Keratinocyte (primary cell): ENCODE data around the gene SH2D3C. TPM values are rescaled to one million over a fixed set of nuclear protein-coding genes. Genes with fewer than 3 reads are reported as not detected.

Experiments
- DNase-seq: peaks from one replicate; pipeline ENCODE4 v3.0.0-alpha.2; 2011; ENCODE audit warnings: low read depth, missing footprints, low spot score
- FAIRE-seq: peaks from 2 replicates; lab custom pipeline; 2011; peaks lifted over from hg19 to GRCh38; lab: Jason Lieb, UNC
- H2AFZ ChIP-seq: 2 replicates; pipeline ENCODE4 v1.6.0; 2012; ENCODE audit warnings: low read length, control low read depth, inconsistent platforms; ENCODE audit not compliant: control insufficient read depth
- H3K27ac ChIP-seq: 2 replicates; pipeline ENCODE4 v1.5.1; 2011; ENCODE audit warnings: low read length; ENCODE audit not compliant: control insufficient read depth, insufficient read depth
- H3K27me3 ChIP-seq: 3 replicates; pipeline ENCODE4 v1.6.0; 2011; ENCODE audit warnings: low read length; ENCODE audit not compliant: control insufficient read depth, insufficient read depth; ENCODE audit errors: extremely low read depth
- H3K36me3 ChIP-seq, 2 experiments: 2 replicates in 1 of 2; 3 replicates in 1 of 2; pipeline ENCODE4 v1.5.1; 2011; ENCODE audit warnings: low read length in 2 of 2, mild to moderate bottlenecking in 1 of 2; ENCODE audit not compliant: control insufficient read depth in 2 of 2, insufficient read depth in 2 of 2; ENCODE audit errors: extremely low read depth in 1 of 2
- H3K4me1 ChIP-seq: 3 replicates; pipeline ENCODE4 v1.5.1; 2011; ENCODE audit warnings: low read length; ENCODE audit not compliant: control insufficient read depth, insufficient read depth; ENCODE audit errors: extremely low read depth
- H3K4me2 ChIP-seq: 3 replicates; pipeline ENCODE4 v1.6.0; 2011; ENCODE audit warnings: low read depth, low read length; ENCODE audit not compliant: control insufficient read depth, insufficient read depth; ENCODE audit errors: extremely low read depth
- H3K4me3 ChIP-seq, 3 experiments: fragments of 200-600 bp in 1 of 3; sonication (generic) in 1 of 3; 2 replicates in 2 of 3; 3 replicates in 1 of 3; pipeline ENCODE4 v1.5.1; 2011 to 2016; ENCODE audit warnings: low read length in 3 of 3, mild to moderate bottlenecking in 3 of 3, control low read depth in 2 of 3, inconsistent platforms in 1 of 3, low read depth in 1 of 3, mixed read lengths in 1 of 3, mixed run types in 1 of 3, moderate library complexity in 1 of 3; ENCODE audit not compliant: control insufficient read depth in 2 of 3, insufficient read depth in 2 of 3; ENCODE audit errors: extremely low read depth in 1 of 3
- H3K79me2 ChIP-seq: 2 replicates; pipeline ENCODE4 v1.6.0; 2012; ENCODE audit warnings: low read length; ENCODE audit not compliant: control insufficient read depth, insufficient read depth
- H3K9ac ChIP-seq: 3 replicates; pipeline ENCODE4 v1.6.0; 2011; ENCODE audit warnings: low read length; ENCODE audit not compliant: control insufficient read depth, insufficient read depth; ENCODE audit errors: extremely low read depth
- H3K9me1 ChIP-seq: 3 replicates; pipeline ENCODE4 v1.6.0; 2011; ENCODE audit warnings: low read length; ENCODE audit not compliant: control insufficient read depth, insufficient read depth; ENCODE audit errors: extremely low read depth
- H3K9me3 ChIP-seq: 2 replicates; pipeline ENCODE4 v1.5.1; 2012; ENCODE audit warnings: low read depth, low read length; ENCODE audit not compliant: control insufficient read depth
- H4K20me1 ChIP-seq: 3 replicates; pipeline ENCODE4 v1.6.0; 2011; ENCODE audit warnings: low read length; ENCODE audit not compliant: control insufficient read depth, insufficient read depth; ENCODE audit errors: extremely low read depth
- CTCF ChIP-seq, 3 experiments: IDR thresholded peaks in 1 of 3; conservative IDR thresholded peaks in 1 of 3; optimal IDR thresholded peaks in 1 of 3; 2 replicates in 2 of 3; 3 replicates in 1 of 3; pipeline versions ENCODE3 to v1.5.1; 2011; ENCODE audit warnings: low read length in 3 of 3, mild to moderate bottlenecking in 3 of 3, moderate library complexity in 2 of 3, control low read depth in 1 of 3, inconsistent platforms in 1 of 3; ENCODE audit not compliant: insufficient read depth in 2 of 3; ENCODE audit errors: extremely low read depth in 1 of 3
- EZH2 ChIP-seq: IDR thresholded peaks from one replicate; pipeline ENCODE4 v1.6.1; 2012; ENCODE audit warnings: inconsistent platforms, mild to moderate bottlenecking, low read length, moderate library complexity
- dilution Hi-C: fragments of 300-500 bp; cut with MboI; formaldehyde crosslinking; loops from one replicate; pipeline ENCODE4 v1.7.0; 2020; ENCODE audit warnings: low sequenced_read_pairs; ENCODE audit not compliant: extremely low pct_ligation_motif_present
- polyA plus RNA-seq, 5 experiments: library from polyadenylated mRNA; depleted of rRNA in 3 of 5; stranded (reverse) in 3 of 5; stranded (forward) in 1 of 5; unstranded in 1 of 5; fragments of >200 nt; gene quantifications; 1 replicate in 1 of 5; 2 replicates in 3 of 5; 3 replicates in 1 of 5; pipeline versions ENCODE4 v1.2.1 to v1.2.3, GENCODE V29; 2011 to 2012; ENCODE audit warnings: missing spikeins in 2 of 5, low read depth in 1 of 5, low replicate concordance in 1 of 5

SH2D3C gene
- polyA plus RNA-seq, 1 donor (not counting 4 experiments of a cell fraction or from before 2014, with no cell fraction given), result 0.12 TPM

GRCh38 chr9:127771570-127772189 is 6.8 kb downstream of the SH2D3C start:
- DNase-seq, result no peak
- Histone ChIP-seq H3K79me2 (no peaks in the 10 kb centered on the region), H3K9me3 (no peaks in the 10 kb centered on the region), H3K4me2 (peak overlapping the region; percentile 57), H3K27ac (no peak overlapping the region), H3K27me3 (no peaks in the 10 kb centered on the region), H3K9me1 (no peaks in the 10 kb centered on the region), H4K20me1 (no peaks in the 10 kb centered on the region), H3K36me3 (no peaks in the 10 kb centered on the region), H2AFZ (peak overlapping the region; percentile 14), H3K4me3 (peak overlapping the region in 1 of 3 experiments; percentile 64), H3K9ac (no peak overlapping the region), H3K4me1 (peaks cover 10% of the 10 kb centered on the region)
- dilution Hi-C loops, result no loop called here
- FAIRE-seq, result no peak
- no peak for TF ChIP-seq EZH2
- TF ChIP-seq CTCF (optimal IDR thresholded peaks at IDR 0.05 in 1 of 3, IDR thresholded peaks at IDR 0.05 in 1 of 3, conservative IDR thresholded peaks at IDR 0.05 in 1 of 3; ENCODE audit: extremely low read depth in 1 of 3, insufficient read depth in 2 of 3, low read length in 3 of 3), result no peak

GRCh38 chr9:127770905-127771569 is 7.4 kb downstream of the SH2D3C start:
- Histone ChIP-seq H3K4me2 (peak overlapping the region; percentile 87), H3K79me2 (no peaks in the 10 kb centered on the region), H3K9ac (peak overlapping the region; percentile 46), H4K20me1 (no peaks in the 10 kb centered on the region), H3K27me3 (no peaks in the 10 kb centered on the region), H3K9me3 (no peaks in the 10 kb centered on the region), H3K9me1 (no peaks in the 10 kb centered on the region), H3K36me3 (no peaks in the 10 kb centered on the region), H3K4me1 (peaks cover 10% of the 10 kb centered on the region), H2AFZ (peak overlapping the region; percentile 75), H3K4me3 (peak overlapping the region; percentile 48 to 73 (median 64)), H3K27ac (peak overlapping the region; percentile 34)
- FAIRE-seq (peak; percentile 41), DNase-seq (peak; percentile 85)
- dilution Hi-C loops, result no loop called here
- TF ChIP-seq CTCF (optimal IDR thresholded peaks at IDR 0.05 in 1 of 3, IDR thresholded peaks at IDR 0.05 in 1 of 3, conservative IDR thresholded peaks at IDR 0.05 in 1 of 3; ENCODE audit: extremely low read depth in 1 of 3, insufficient read depth in 2 of 3, low read length in 3 of 3) (no peak), EZH2 (no peak)
